Measurements from ENCODE around the gene LSM3.

The LSM3 gene

DNA sequence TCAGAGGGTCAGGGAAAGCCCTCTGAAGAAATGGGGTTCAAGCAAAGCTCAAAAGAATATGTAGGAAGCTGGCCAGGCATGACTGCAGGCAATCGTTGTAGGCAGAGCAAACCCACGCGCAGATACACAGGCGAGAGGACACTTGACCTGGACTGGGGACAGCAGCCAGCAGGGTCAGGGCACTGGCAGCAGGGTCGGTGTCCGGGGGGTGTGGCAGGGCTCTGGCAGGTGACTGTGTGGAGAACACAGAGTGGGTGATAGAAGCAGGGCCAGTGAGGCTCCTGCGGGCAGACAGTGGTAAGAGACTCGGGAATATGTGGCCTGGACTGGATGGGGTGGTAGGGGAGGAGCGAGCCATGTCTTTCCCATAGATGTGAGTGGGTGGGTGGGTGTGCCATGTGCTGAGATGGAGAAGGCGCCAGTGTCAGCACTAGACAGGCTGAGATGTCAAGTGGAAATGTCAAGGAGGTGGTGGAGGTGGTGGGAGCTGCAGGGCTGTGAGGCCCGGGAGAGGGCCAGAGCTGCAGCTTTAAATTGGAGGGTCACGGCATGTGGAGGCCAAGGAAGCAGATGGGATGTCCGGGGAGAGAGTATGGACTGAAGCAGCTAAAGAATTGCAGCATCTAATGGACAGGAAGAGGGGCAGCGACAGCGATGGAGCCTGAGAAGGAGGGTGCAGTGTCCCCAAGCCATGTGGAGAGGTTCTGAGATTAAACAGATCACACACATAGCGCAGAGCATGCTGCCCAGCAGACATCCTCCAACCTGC is 40.3 kb upstream of the LSM3 start:
- H3K36me3 Mint-ChIP-seq (ENCODE audit: insufficient read depth), result peaks cover 49% of the 10 kb centered on the region
- no peak for ATAC-seq (replicated peaks; ENCODE audit: extremely low read depth, poor library complexity, severe bottlenecking)
- H3K4me3 Mint-ChIP-seq, result no peak overlapping the region
- H3K9me3 Mint-ChIP-seq, result no peaks in the 10 kb centered on the region
- peaks cover 29% of the 10 kb centered on the region for H3K4me1 Mint-ChIP-seq
- peak overlapping the region; percentile 76 for H3K27ac Mint-ChIP-seq (ENCODE audit: low read depth)
- no peaks in the 10 kb centered on the region for H3K27me3 Mint-ChIP-seq
- DNase-seq (ENCODE audit: low spot score in 2 of 2), result no peak

GRCh38 chr3:14138878-14139655 is 39.5 kb upstream of the LSM3 start:
- Mint-ChIP-seq H3K4me3 (no peak overlapping the region), H3K27me3 (no peaks in the 10 kb centered on the region), H3K4me1 (peaks cover 31% of the 10 kb centered on the region), H3K27ac (ENCODE audit: low read depth) (peak overlapping the region; percentile 76), H3K36me3 (ENCODE audit: insufficient read depth) (peaks cover 50% of the 10 kb centered on the region), H3K9me3 (no peaks in the 10 kb centered on the region)
- ATAC-seq (replicated peaks; ENCODE audit: extremely low read depth, poor library complexity, severe bottlenecking) (no peak), DNase-seq (ENCODE audit: low spot score in 2 of 2) (no peak)

DNA sequence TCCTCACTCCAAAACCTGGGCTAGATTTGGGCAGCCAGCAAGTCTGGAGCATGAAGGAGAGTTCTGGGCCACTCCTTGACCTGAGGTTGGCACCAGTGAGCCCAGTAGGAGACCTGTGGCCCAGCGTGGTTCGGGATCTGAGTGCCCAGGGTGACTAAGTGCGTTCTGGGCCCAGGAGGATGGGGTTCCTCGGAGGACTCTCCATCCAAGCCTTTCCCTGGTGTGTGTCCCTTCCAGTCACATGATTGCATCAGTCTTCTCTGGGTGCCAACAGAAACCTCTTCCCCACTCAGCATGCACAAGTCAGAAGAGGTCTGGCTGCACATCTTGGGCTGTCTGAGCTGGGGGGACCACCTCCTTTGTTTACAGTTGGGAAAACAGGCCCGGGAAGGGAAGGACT is 38.8 kb upstream of the LSM3 start:
- H3K4me1 Mint-ChIP-seq, result peaks cover 38% of the 10 kb centered on the region
- ATAC-seq (replicated peaks; ENCODE audit: extremely low read depth, poor library complexity, severe bottlenecking) (no peak), DNase-seq (ENCODE audit: low spot score in 2 of 2) (no peak)
- H3K9me3 Mint-ChIP-seq, result no peaks in the 10 kb centered on the region
- peaks cover 52% of the 10 kb centered on the region for H3K36me3 Mint-ChIP-seq (ENCODE audit: insufficient read depth)
- H3K4me3 Mint-ChIP-seq, result no peak overlapping the region
- peak overlapping the region; percentile 76 for H3K27ac Mint-ChIP-seq (ENCODE audit: low read depth)
- H3K27me3 Mint-ChIP-seq, result no peaks in the 10 kb centered on the region

GRCh38 chr3:14140668-14141067 is 37.9 kb upstream of the LSM3 start:
- Mint-ChIP-seq H3K4me1 (peaks cover 47% of the 10 kb centered on the region), H3K27me3 (no peaks in the 10 kb centered on the region), H3K4me3 (no peak overlapping the region)

DNA sequence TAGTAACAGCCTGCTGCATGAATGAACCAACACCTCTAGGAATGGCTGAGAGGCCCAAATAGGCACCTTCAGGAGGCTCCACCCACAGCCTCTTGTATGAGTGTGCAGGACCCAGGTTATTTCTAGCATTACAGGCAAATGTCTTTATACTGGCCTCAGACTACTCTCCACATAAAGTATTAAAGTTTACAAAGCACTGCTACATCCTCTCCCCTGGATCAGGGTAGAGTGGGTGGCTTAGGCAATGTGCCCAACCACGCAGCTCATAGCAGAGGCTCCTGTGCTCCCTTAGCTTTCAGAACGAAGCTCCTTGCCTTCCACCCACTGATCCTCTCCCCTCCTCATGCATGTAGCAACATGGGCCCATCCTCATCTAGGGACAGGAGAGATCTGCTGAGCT is 37.5 kb upstream of the LSM3 start:
- Mint-ChIP-seq H3K27me3 (no peaks in the 10 kb centered on the region), H3K36me3 (ENCODE audit: insufficient read depth) (peaks cover 47% of the 10 kb centered on the region), H3K9me3 (no peaks in the 10 kb centered on the region), H3K4me1 (peaks cover 52% of the 10 kb centered on the region), H3K4me3 (peak overlapping the region; percentile 69), H3K27ac (ENCODE audit: low read depth) (peak overlapping the region; percentile 99)
- DNase-seq (ENCODE audit: low spot score in 2 of 2), result no peak
- no peak for ATAC-seq (replicated peaks; ENCODE audit: extremely low read depth, poor library complexity, severe bottlenecking)

More at GRCh38 chr3:14140668-14141067, 37.9 kb upstream of the LSM3 start:
- no peaks in the 10 kb centered on the region for H3K9me3 Mint-ChIP-seq
- peaks cover 49% of the 10 kb centered on the region for H3K36me3 Mint-ChIP-seq (ENCODE audit: insufficient read depth)
- H3K27ac Mint-ChIP-seq (ENCODE audit: low read depth), result peak overlapping the region; percentile 99
- DNase-seq (ENCODE audit: low spot score in 2 of 2) (no peak), ATAC-seq (replicated peaks; ENCODE audit: extremely low read depth, poor library complexity, severe bottlenecking) (no peak)

DNA sequence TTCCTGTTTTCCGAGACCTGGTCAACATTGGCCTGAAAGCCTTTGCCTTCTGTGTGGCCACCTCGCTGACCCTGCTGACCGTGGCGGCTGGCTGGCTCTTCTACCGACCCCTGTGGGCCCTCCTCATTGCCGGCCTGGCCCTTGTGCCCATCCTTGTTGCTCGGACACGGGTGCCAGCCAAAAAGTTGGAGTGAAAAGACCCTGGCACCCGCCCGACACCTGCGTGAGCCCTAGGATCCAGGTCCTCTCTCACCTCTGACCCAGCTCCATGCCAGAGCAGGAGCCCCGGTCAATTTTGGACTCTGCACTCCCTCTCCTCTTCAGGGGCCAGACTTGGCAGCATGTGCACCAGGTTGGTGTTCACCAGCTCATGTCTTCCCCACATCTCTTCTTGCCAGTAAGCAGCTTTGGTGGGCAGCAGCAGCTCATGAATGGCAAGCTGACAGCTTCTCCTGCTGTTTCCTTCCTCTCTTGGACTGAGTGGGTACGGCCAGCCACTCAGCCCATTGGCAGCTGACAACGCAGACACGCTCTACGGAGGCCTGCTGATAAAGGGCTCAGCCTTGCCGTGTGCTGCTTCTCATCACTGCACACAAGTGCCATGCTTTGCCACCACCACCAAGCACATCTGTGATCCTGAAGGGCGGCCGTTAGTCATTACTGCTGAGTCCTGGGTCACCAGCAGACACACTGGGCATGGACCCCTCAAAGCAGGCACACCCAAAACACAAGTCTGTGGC is 36.8 kb upstream of the LSM3 start:
- H3K36me3 Mint-ChIP-seq (ENCODE audit: insufficient read depth), result peaks cover 45% of the 10 kb centered on the region
- ATAC-seq (replicated peaks; ENCODE audit: extremely low read depth, poor library complexity, severe bottlenecking), result no peak
- peak overlapping the region; percentile 69 for H3K4me3 Mint-ChIP-seq
- peak overlapping the region; percentile 99 for H3K27ac Mint-ChIP-seq (ENCODE audit: low read depth)
- peaks cover 58% of the 10 kb centered on the region for H3K4me1 Mint-ChIP-seq
- H3K27me3 Mint-ChIP-seq, result no peaks in the 10 kb centered on the region
- DNase-seq (ENCODE audit: low spot score in 2 of 2), result no peak
- H3K9me3 Mint-ChIP-seq, result no peaks in the 10 kb centered on the region

DNA sequence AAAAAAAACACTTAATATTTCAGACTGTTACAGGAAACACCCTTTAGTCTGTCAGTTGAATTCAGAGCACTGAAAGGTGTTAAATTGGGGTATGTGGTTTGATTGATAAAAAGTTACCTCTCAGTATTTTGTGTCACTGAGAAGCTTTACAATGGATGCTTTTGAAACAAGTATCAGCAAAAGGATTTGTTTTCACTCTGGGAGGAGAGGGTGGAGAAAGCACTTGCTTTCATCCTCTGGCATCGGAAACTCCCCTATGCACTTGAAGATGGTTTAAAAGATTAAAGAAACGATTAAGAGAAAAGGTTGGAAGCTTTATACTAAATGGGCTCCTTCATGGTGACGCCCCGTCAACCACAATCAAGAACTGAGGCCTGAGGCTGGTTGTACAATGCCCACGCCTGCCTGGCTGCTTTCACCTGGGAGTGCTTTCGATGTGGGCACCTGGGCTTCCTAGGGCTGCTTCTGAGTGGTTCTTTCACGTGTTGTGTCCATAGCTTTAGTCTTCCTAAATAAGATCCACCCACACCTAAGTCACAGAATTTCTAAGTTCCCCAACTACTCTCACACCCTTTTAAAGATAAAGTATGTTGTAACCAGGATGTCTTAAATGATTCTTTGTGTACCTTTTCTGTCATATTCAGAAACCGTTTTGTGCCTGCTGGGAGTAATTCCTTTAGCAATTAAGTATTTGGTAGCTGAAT is 35.9 kb upstream of the LSM3 start:
- H3K4me1 Mint-ChIP-seq, result peaks cover 63% of the 10 kb centered on the region
- H3K9me3 Mint-ChIP-seq, result no peaks in the 10 kb centered on the region
- ATAC-seq (replicated peaks; ENCODE audit: extremely low read depth, poor library complexity, severe bottlenecking) (peak; percentile 65), DNase-seq (ENCODE audit: low spot score in 2 of 2) (peak; percentile 48 to 76)
- no peaks in the 10 kb centered on the region for H3K27me3 Mint-ChIP-seq
- H3K4me3 Mint-ChIP-seq, result peak overlapping the region; percentile 69
- H3K36me3 Mint-ChIP-seq (ENCODE audit: insufficient read depth), result peaks cover 50% of the 10 kb centered on the region
- H3K27ac Mint-ChIP-seq (ENCODE audit: low read depth), result peak overlapping the region; percentile 99

GRCh38 chr3:14143271-14144225 is 35.1 kb upstream of the LSM3 start:
- DNase-seq (ENCODE audit: low spot score in 2 of 2) (no peak), ATAC-seq (replicated peaks; ENCODE audit: extremely low read depth, poor library complexity, severe bottlenecking) (no peak)
- Mint-ChIP-seq H3K27ac (ENCODE audit: low read depth) (peak overlapping the region; percentile 99), H3K4me3 (peak overlapping the region; percentile 74), H3K4me1 (peaks cover 63% of the 10 kb centered on the region), H3K27me3 (no peaks in the 10 kb centered on the region), H3K36me3 (ENCODE audit: insufficient read depth) (peaks cover 49% of the 10 kb centered on the region), H3K9me3 (no peaks in the 10 kb centered on the region)

GRCh38 chr3:14144423-14145075 is 34.1 kb upstream of the LSM3 start:
- peak; percentile 71 for ATAC-seq (replicated peaks; ENCODE audit: extremely low read depth, poor library complexity, severe bottlenecking)
- H3K9me3 Mint-ChIP-seq, result no peaks in the 10 kb centered on the region
- H3K27me3 Mint-ChIP-seq, result no peaks in the 10 kb centered on the region
- peak overlapping the region; percentile 99 for H3K27ac Mint-ChIP-seq (ENCODE audit: low read depth)
- peak; percentile 50 to 84 for DNase-seq (ENCODE audit: low spot score in 2 of 2)
- H3K4me1 Mint-ChIP-seq, result peaks cover 63% of the 10 kb centered on the region
- peak overlapping the region; percentile 74 for H3K4me3 Mint-ChIP-seq
- H3K36me3 Mint-ChIP-seq (ENCODE audit: insufficient read depth), result peaks cover 47% of the 10 kb centered on the region

DNA sequence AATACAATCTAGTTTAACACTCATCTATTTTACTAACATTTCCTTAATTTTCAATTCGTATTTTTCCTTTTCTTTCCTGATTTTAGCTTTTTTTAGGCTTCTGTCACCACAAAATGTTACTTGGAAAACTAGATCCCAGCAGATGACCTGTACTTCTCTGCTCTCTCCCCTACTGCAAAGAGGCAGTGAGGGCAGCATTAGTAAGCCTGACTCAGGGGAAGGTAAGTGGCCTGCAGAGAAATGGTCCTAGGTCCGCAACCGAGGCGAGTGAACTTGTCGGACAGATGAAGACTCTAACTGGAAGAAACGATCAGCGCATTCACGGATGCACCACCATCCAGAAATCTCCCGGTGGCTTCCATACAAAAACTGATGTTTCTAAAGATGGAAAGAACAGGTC is 33.4 kb upstream of the LSM3 start:
- H3K27ac Mint-ChIP-seq (ENCODE audit: low read depth), result peak overlapping the region; percentile 99
- no peaks in the 10 kb centered on the region for H3K9me3 Mint-ChIP-seq
- DNase-seq (ENCODE audit: low spot score in 2 of 2) (no peak), ATAC-seq (replicated peaks; ENCODE audit: extremely low read depth, poor library complexity, severe bottlenecking) (no peak)
- H3K36me3 Mint-ChIP-seq (ENCODE audit: insufficient read depth), result peaks cover 48% of the 10 kb centered on the region
- H3K27me3 Mint-ChIP-seq, result no peaks in the 10 kb centered on the region
- H3K4me1 Mint-ChIP-seq, result peaks cover 61% of the 10 kb centered on the region
- peak overlapping the region; percentile 74 for H3K4me3 Mint-ChIP-seq
